Loucy (cell line): Measurements from ENCODE around the gene ARVCF.

Experiments
- H2AFZ ChIP-seq: fragments of 200-600 bp; sonication (generic); 2 replicates; pipeline ENCODE4 v1.6.0; 2016; ENCODE audit warnings: antibody characterized with exemption, mild to moderate bottlenecking, low read length, moderate library complexity
- H3F3A ChIP-seq: fragments of 200-600 bp; 2 replicates; pipeline ENCODE4 v1.6.0; 2016; ENCODE audit warnings: antibody characterized with exemption, low read depth, mild to moderate bottlenecking
- H3K27me3 ChIP-seq: fragments of 200-600 bp; sonication (generic); 2 replicates; pipeline ENCODE4 v1.6.1; 2014; ENCODE audit warnings: low read length, mild to moderate bottlenecking; ENCODE audit not compliant: insufficient read depth, poor library complexity, severe bottlenecking
- H3K36me3 ChIP-seq: fragments of 200-600 bp; sonication (generic); 2 replicates; pipeline ENCODE4 v1.6.1; 2016; ENCODE audit warnings: low read length; ENCODE audit not compliant: insufficient read depth
- H3K4me1 ChIP-seq: fragments of 200-600 bp; sonication (generic); 2 replicates; pipeline ENCODE4 v1.5.1; 2014; ENCODE audit warnings: low read length, mild to moderate bottlenecking; ENCODE audit not compliant: insufficient read depth, poor library complexity, severe bottlenecking
- H3K4me2 ChIP-seq: fragments of 200-600 bp; sonication (generic); 2 replicates; pipeline ENCODE4 v1.6.0; 2014; ENCODE audit warnings: antibody characterized with exemption, low read length, low read depth, mild to moderate bottlenecking; ENCODE audit not compliant: poor library complexity, severe bottlenecking
- H3K4me3 ChIP-seq: fragments of 200-600 bp; sonication (generic); 2 replicates; pipeline ENCODE4 v1.5.1; 2014; ENCODE audit warnings: low read length, mild to moderate bottlenecking, mixed read lengths; ENCODE audit not compliant: poor library complexity, severe bottlenecking
- H3K79me2 ChIP-seq: fragments of 200-600 bp; sonication (generic); 2 replicates; pipeline ENCODE4 v1.6.1; 2014; ENCODE audit warnings: low read length; ENCODE audit not compliant: insufficient read depth
- H3K9ac ChIP-seq: fragments of 200-600 bp; sonication (generic); 2 replicates; pipeline ENCODE4 v1.6.0; 2014; ENCODE audit warnings: mild to moderate bottlenecking, low read depth, low read length, moderate library complexity; ENCODE audit not compliant: poor library complexity, severe bottlenecking
- H3K9me2 ChIP-seq: fragments of 200-600 bp; sonication (generic); replicated peaks from 2 replicates; pipeline ENCODE4 v1.6.1; 2016; ENCODE audit warnings: low read depth, low read length, mixed read lengths
- H3K9me3 ChIP-seq: fragments of 200-600 bp; sonication (generic); 2 replicates; pipeline ENCODE4 v1.6.1; 2014; ENCODE audit warnings: mild to moderate bottlenecking, antibody characterized with exemption, low read length, low read depth; ENCODE audit not compliant: insufficient read depth
- H4K20me1 ChIP-seq: fragments of 200-600 bp; sonication (generic); 2 replicates; pipeline ENCODE4 v1.6.0; 2014; ENCODE audit warnings: antibody characterized with exemption, low read length, mild to moderate bottlenecking; ENCODE audit not compliant: insufficient read depth, poor library complexity, severe bottlenecking
- EZH2phosphoT487 ChIP-seq: fragments of 200-600 bp; IDR thresholded peaks from 2 replicates; pipeline ENCODE4 v1.6.1; 2018; ENCODE audit warnings: antibody characterized with exemption, mild to moderate bottlenecking, moderate library complexity, borderline replicate concordance
- TF ChIP-seq, protein P1 (sequence below): fragments of 200-600 bp; sonication (generic); conservative IDR thresholded peaks from 2 replicates; pipeline ENCODE4 v1.5.1; 2014; ENCODE audit warnings: mild to moderate bottlenecking, antibody characterized with exemption, low read length

Gene ARVCF

DNA sequence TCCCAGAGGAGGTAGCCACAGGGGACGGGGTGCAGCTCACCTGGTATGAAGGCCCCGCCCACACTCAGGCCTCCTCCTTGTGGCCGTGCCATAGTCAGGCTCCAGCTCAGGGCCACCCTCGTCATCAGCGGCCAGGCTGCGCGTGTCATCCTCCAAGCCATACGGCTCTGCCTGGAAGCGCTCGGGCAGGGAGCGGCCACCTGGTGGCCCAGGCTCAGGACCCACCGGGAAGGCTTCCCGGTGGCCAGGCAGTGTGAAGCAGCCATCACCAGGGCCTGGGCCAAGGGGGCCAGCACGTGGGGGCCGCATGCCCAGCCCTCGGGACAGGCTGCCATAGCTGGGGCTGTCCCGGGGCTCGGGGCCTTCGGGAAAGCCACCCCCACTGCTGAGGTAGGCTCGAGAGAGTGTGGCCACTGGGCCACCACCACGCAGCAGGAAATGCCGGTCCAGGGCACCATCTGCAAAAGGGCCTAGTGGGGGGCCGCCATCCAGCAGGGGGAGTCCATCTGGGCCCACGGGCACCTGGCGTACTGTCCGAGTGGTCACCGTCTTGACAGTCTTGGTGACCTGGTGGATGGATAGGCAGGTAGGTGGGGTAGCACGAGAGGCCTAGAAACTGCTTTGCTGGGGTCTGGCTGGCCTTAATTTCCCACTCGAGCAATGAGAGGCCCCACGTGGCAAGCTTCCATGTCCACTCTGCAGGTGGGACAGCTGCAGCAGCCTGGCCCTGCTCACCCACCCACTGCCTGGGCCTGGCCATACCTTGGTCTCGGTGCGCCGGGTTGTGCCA lies 35.3 kb downstream of the ARVCF start:
- no peaks in the 10 kb centered on the region for H3K36me3 ChIP-seq
- no peaks in the 10 kb centered on the region for H3K4me1 ChIP-seq
- H3K9me3 ChIP-seq = no peaks in the 10 kb centered on the region
- no peak overlapping the region for H3K4me3 ChIP-seq
- no peaks in the 10 kb centered on the region for H3K9me2 ChIP-seq
- H2AFZ ChIP-seq = no peak overlapping the region
- no peaks in the 10 kb centered on the region for H3K27me3 ChIP-seq
- no peak for TF ChIP-seq EZH2phosphoT487
- TF ChIP-seq, protein P1, sequence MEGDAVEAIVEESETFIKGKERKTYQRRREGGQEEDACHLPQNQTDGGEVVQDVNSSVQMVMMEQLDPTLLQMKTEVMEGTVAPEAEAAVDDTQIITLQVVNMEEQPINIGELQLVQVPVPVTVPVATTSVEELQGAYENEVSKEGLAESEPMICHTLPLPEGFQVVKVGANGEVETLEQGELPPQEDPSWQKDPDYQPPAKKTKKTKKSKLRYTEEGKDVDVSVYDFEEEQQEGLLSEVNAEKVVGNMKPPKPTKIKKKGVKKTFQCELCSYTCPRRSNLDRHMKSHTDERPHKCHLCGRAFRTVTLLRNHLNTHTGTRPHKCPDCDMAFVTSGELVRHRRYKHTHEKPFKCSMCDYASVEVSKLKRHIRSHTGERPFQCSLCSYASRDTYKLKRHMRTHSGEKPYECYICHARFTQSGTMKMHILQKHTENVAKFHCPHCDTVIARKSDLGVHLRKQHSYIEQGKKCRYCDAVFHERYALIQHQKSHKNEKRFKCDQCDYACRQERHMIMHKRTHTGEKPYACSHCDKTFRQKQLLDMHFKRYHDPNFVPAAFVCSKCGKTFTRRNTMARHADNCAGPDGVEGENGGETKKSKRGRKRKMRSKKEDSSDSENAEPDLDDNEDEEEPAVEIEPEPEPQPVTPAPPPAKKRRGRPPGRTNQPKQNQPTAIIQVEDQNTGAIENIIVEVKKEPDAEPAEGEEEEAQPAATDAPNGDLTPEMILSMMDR = no peak
- no peak overlapping the region for H3K4me2 ChIP-seq
- no peaks in the 10 kb centered on the region for H4K20me1 ChIP-seq
- H3K9ac ChIP-seq = no peak overlapping the region
- no peaks in the 10 kb centered on the region for H3F3A ChIP-seq
- no peaks in the 10 kb centered on the region for H3K79me2 ChIP-seq

DNA sequence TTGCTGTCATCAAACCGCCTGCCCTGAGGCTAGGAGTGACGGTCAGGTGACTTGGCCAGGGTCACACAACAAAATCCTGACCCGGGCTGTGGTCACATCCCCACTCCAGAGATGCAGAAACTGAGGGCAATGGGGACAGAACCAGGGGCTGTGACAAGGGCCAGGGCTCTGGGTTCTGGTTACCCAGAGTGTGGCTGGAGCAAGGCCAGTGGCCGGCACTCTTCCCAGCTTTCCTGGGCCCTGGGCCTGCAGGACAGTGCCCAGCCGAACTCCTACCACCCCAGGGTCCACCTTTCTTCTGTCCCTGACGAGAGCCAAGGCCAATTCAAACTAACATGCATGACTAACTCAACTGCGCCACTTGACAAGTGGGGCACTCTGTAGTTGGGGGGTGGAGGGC lies 35.9 kb downstream of the ARVCF start:
- no peaks in the 10 kb centered on the region for H4K20me1 ChIP-seq
- H3K9me2 ChIP-seq = no peaks in the 10 kb centered on the region
- H3K36me3 ChIP-seq = no peaks in the 10 kb centered on the region
- no peaks in the 10 kb centered on the region for H3K27me3 ChIP-seq
- TF ChIP-seq, protein P1 = no peak
- no peak for TF ChIP-seq EZH2phosphoT487
- no peaks in the 10 kb centered on the region for H3K79me2 ChIP-seq
- no peak overlapping the region for H3K4me2 ChIP-seq
- no peaks in the 10 kb centered on the region for H3K9me3 ChIP-seq
- H3K4me3 ChIP-seq = no peak overlapping the region
- peaks cover 6% of the 10 kb centered on the region for H3K4me1 ChIP-seq
- H3F3A ChIP-seq = no peaks in the 10 kb centered on the region
- H2AFZ ChIP-seq = no peak overlapping the region
- H3K9ac ChIP-seq = no peak overlapping the region

DNA sequence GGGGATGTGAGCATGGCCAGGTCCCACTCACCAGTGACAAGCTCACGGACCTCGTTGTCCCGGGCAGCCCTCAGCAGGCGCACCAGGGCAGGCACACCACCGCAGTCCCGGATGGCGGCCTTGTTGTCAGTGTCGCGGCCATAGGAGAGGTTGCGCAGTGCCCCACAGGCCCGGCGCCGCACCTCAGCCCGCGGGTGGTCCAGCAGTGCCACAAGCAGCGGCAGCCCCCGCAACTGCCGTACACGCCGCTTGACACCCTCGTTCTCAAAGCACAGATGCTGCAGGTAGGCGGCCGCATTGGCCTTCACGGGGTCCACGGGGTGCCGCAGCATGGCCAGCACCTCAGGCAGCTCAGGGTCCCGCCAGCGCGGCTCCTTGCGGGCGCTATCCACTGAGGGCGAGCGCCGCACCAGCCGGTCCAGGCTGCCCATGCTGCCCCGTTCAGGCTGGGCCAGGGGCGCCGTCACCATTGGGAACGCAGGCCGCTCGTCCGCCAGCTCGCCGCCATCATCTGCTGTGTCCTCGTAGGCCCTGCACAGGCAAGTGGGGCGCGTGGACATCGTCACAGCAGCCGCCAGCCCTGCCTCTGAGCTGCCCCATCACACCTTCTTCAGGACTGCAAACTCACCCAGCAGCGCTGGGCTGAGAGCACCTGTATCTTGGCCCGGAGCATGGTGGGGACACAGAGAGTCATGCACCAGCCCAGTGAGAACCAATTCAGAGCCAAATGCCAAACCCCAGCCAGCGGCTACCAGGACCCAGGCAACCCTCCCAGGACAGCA lies 36.7 kb downstream of the ARVCF start:
- H3K4me2 ChIP-seq = no peak overlapping the region
- H3K36me3 ChIP-seq = no peaks in the 10 kb centered on the region
- H3K9me2 ChIP-seq = no peaks in the 10 kb centered on the region
- H3F3A ChIP-seq = 0 out of 2 replicates have a peak, but pooled peaks cover 2% of the 10 kb centered on the region
- H3K4me1 ChIP-seq = peaks cover 14% of the 10 kb centered on the region
- no peaks in the 10 kb centered on the region for H3K9me3 ChIP-seq
- no peak for TF ChIP-seq EZH2phosphoT487
- TF ChIP-seq, protein P1 = no peak
- H3K4me3 ChIP-seq = no peak overlapping the region
- no peak overlapping the region for H3K9ac ChIP-seq
- H4K20me1 ChIP-seq = no peaks in the 10 kb centered on the region
- no peaks in the 10 kb centered on the region for H3K79me2 ChIP-seq
- no peak overlapping the region for H2AFZ ChIP-seq
- no peaks in the 10 kb centered on the region for H3K27me3 ChIP-seq
